Measurements from ENCODE around the gene OR4A5.
"Not testable (repeated sequence)": the region's sequence is repeated elsewhere in the genome, so short reads cannot be mapped to it uniquely, and the experiment has no call there.

OR4A5 gene

GRCh38 chr11:54706532-54706931 is at the start of gene OR4A5:
OR4A5 (plus strand) TSS chr11:54706832; CDS start chr11:54706885, 53 bp downstream.
- not testable (repeated sequence) for DNase-seq (ENCODE audit: low spot score)

- DNase-seq (ENCODE audit: low spot score): not testable (repeated sequence)
These were observed 13.5 kb downstream of the OR4A5 start for GRCh38 chr11:54720094-54720493.
